ENCODE data around the gene NANOS1.
"Not testable (repeated sequence)": the region's sequence is repeated elsewhere in the genome, so short reads cannot be mapped to it uniquely, and the experiment has no call there.

NANOS1 gene

DNA sequence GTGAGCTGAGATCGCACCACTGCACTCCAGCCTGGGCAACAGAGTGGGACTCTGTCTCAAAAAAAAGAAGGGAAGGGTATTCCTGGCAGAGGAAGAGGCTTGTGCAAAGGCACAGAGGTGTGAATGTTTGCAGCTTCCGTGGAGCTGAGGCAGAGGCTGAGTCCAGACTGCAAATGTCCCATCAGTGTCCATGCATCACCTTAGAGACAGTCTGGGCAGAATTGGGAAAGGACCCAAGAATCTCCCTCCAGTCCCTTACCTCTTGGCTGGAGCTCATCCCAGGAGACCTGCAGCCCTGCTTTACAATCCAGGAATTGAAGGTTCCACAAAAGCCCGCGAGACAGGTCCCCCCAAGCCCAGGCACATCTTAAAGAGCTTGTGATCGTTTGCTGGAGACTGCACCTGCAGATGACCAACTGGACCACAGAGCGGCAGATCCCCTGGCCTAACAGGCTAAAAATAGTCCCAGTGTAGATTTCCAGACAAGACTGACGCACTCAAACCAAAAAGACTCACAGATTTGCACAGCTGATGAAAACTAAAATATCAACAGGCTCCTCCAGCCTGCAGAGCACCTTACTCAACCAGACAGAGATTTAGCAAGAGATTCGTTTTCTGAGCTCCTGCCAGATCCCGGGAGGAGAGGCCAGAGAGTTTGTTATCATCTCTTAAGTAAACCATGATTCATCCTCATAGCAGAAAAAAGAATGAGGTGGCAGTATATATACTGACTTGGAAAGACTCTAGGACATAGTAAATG lies 22.9 kb upstream of the NANOS1 start:
- Histone ChIP-seq H3K9ac (ENCODE audit: low read depth in 1 of 2, low read length in 2 of 2) (no peak overlapping the region), H3K27ac (ENCODE audit: low read depth, low read length) (no peak overlapping the region), H3K4me3 (ENCODE audit: low read depth in 1 of 2, low read length in 2 of 2) (no peak overlapping the region), H3K9me3 (ENCODE audit: control insufficient read depth in 1 of 2, low read length in 2 of 2) (no peaks in the 10 kb centered on the region), H3K36me3 (ENCODE audit: control insufficient read depth in 1 of 2, insufficient read depth in 2 of 2, low read length in 2 of 2) (no peaks in the 10 kb centered on the region), H3K4me1 (ENCODE audit: control insufficient read depth in 1 of 2, insufficient read depth in 2 of 2, low read length in 2 of 2) (no peaks in the 10 kb centered on the region), H3K27me3 (ENCODE audit: control insufficient read depth in 1 of 2, insufficient read depth in 2 of 2, low read length in 2 of 2) (peaks cover 0 to 4% of the 10 kb centered on the region in 2 donors)

DNA sequence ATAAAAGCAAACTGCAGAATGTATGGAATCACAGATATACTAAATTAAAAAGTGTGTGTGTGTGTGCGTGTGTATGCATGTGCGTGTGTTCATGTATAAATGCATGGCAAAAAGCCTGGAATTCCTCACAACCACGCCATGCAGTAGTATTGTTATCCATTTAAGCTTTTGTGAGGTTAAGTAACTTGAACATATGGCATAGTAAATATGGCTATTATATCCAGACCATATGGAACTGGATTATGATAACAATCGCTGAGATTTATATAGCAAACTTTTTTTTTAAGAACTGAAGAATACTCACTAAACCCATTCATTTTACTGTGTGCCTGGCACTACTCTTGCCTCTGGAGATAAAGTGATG lies 22.3 kb upstream of the NANOS1 start:
- Histone ChIP-seq H3K36me3 (ENCODE audit: control insufficient read depth in 1 of 2, insufficient read depth in 2 of 2, low read length in 2 of 2) (no peaks in the 10 kb centered on the region), H3K27me3 (ENCODE audit: control insufficient read depth in 1 of 2, insufficient read depth in 2 of 2, low read length in 2 of 2) (no peaks in the 10 kb centered on the region), H3K4me1 (ENCODE audit: control insufficient read depth in 1 of 2, insufficient read depth in 2 of 2, low read length in 2 of 2) (no peaks in the 10 kb centered on the region), H3K9ac (ENCODE audit: low read depth in 1 of 2, low read length in 2 of 2) (no peak overlapping the region), H3K27ac (ENCODE audit: low read depth, low read length) (no peak overlapping the region), H3K9me3 (ENCODE audit: control insufficient read depth in 1 of 2, low read length in 2 of 2) (no peaks in the 10 kb centered on the region), H3K4me3 (ENCODE audit: low read depth in 1 of 2, low read length in 2 of 2) (no peak overlapping the region)

- Histone ChIP-seq H3K4me3 (ENCODE audit: low read depth in 1 of 2, low read length in 2 of 2) (no peak overlapping the region), H3K9me3 (ENCODE audit: control insufficient read depth in 1 of 2, low read length in 2 of 2) (no peaks in the 10 kb centered on the region), H3K27me3 (ENCODE audit: control insufficient read depth in 1 of 2, insufficient read depth in 2 of 2, low read length in 2 of 2) (no peaks in the 10 kb centered on the region), H3K9ac (ENCODE audit: low read depth in 1 of 2, low read length in 2 of 2) (no peak overlapping the region), H3K27ac (ENCODE audit: low read depth, low read length) (no peak overlapping the region), H3K4me1 (ENCODE audit: control insufficient read depth in 1 of 2, insufficient read depth in 2 of 2, low read length in 2 of 2) (no peaks in the 10 kb centered on the region), H3K36me3 (ENCODE audit: control insufficient read depth in 1 of 2, insufficient read depth in 2 of 2, low read length in 2 of 2) (no peaks in the 10 kb centered on the region)
Observed at GRCh38 chr10:119020627-119020946, 8.9 kb upstream of the NANOS1 start.

- no peak overlapping the region for H3K4me3 ChIP-seq (ENCODE audit: low read depth in 1 of 2, low read length in 2 of 2)
- no peaks in the 10 kb centered on the region for H3K27me3 ChIP-seq (ENCODE audit: control insufficient read depth in 1 of 2, insufficient read depth in 2 of 2, low read length in 2 of 2)
- no peaks in the 10 kb centered on the region for H3K9me3 ChIP-seq (ENCODE audit: control insufficient read depth in 1 of 2, low read length in 2 of 2)
- no peaks in the 10 kb centered on the region for H3K36me3 ChIP-seq (ENCODE audit: control insufficient read depth in 1 of 2, insufficient read depth in 2 of 2, low read length in 2 of 2)
- H3K4me1 ChIP-seq (ENCODE audit: control insufficient read depth in 1 of 2, insufficient read depth in 2 of 2, low read length in 2 of 2), result no peaks in the 10 kb centered on the region
- H3K9ac ChIP-seq (ENCODE audit: low read depth in 1 of 2, low read length in 2 of 2), result no peak overlapping the region
- no peak overlapping the region for H3K27ac ChIP-seq (ENCODE audit: low read depth, low read length)
Observed at GRCh38 chr10:119022846-119023552, 6.5 kb upstream of the NANOS1 start.

DNA sequence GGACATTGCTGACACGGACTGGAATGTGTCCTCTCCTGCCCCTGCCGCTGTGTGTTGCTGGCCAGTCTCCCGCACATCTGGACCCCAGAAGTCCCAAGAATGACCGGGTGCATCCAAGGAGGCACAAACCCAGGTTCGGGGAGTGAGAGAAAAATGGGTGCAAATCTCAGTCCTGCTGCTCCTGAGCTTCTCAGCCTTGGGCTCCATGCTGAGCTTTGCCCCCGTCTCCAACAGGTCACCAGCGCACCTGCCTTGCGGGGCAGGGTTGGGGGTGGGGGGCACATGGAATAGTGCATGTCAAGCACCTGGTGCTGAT lies 6.0 kb upstream of the NANOS1 start:
- Histone ChIP-seq H3K27ac (ENCODE audit: low read depth, low read length) (no peak overlapping the region), H3K4me3 (ENCODE audit: low read depth in 1 of 2, low read length in 2 of 2) (no peak overlapping the region), H3K27me3 (ENCODE audit: control insufficient read depth in 1 of 2, insufficient read depth in 2 of 2, low read length in 2 of 2) (no peaks in the 10 kb centered on the region), H3K9ac (ENCODE audit: low read depth in 1 of 2, low read length in 2 of 2) (no peak overlapping the region), H3K9me3 (ENCODE audit: control insufficient read depth in 1 of 2, low read length in 2 of 2) (no peaks in the 10 kb centered on the region), H3K4me1 (ENCODE audit: control insufficient read depth in 1 of 2, insufficient read depth in 2 of 2, low read length in 2 of 2) (no peaks in the 10 kb centered on the region), H3K36me3 (ENCODE audit: control insufficient read depth in 1 of 2, insufficient read depth in 2 of 2, low read length in 2 of 2) (no peaks in the 10 kb centered on the region)

DNA sequence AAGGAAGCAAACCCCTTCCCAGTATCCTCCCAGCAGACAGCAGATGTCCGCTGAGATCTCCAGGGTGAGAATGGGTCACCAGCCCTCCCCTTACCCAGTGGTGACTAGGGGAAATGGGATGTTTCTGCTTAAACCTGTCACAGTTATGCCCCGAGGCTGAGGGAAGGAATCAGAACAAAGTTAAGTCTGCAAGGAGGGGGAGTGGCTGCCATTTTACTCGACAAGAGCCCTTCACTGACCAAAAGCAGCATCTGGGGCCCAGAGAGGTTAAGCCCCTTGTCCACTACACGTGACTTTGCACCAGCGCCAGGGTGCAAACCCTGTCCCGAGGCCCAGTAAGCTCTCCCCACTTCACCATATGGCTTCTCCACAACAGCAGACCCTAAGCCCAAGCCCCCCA lies 4.6 kb upstream of the NANOS1 start:
- Histone ChIP-seq H3K27ac (ENCODE audit: low read depth, low read length) (no peak overlapping the region), H3K27me3 (ENCODE audit: control insufficient read depth in 1 of 2, insufficient read depth in 2 of 2, low read length in 2 of 2) (peaks cover 0 to 3% of the 10 kb centered on the region in 2 donors), H3K4me3 (ENCODE audit: low read depth in 1 of 2, low read length in 2 of 2) (no peak overlapping the region), H3K9me3 (ENCODE audit: control insufficient read depth in 1 of 2, low read length in 2 of 2) (no peaks in the 10 kb centered on the region), H3K36me3 (ENCODE audit: control insufficient read depth in 1 of 2, insufficient read depth in 2 of 2, low read length in 2 of 2) (no peaks in the 10 kb centered on the region), H3K4me1 (ENCODE audit: control insufficient read depth in 1 of 2, insufficient read depth in 2 of 2, low read length in 2 of 2) (peaks cover 0 to 4% of the 10 kb centered on the region in 2 donors), H3K9ac (ENCODE audit: low read depth in 1 of 2, low read length in 2 of 2) (no peak overlapping the region)

DNA sequence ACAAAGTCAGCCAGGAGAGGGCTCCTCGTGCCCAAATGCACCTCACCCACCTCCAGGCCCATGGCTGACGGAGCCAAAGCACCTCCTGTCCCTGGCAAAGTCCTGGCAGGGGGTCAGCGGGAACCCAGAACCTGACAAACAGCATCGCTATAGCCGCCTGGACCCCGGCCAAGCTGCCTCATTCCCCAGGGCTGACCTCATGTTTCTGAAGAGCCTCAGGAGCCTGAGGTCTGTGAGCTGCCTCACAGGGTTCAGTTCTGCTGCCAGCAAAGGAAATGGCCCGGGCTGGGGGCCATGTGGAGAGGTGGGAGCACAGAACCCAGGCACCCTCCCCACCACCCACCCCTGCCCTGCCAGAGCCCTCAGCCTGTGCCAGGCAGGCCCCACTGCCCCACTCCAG lies 4.2 kb upstream of the NANOS1 start:
- H3K4me3 ChIP-seq (ENCODE audit: low read depth in 1 of 2, low read length in 2 of 2), result no peak overlapping the region
- H3K9ac ChIP-seq (ENCODE audit: low read depth in 1 of 2, low read length in 2 of 2), result no peak overlapping the region
- H3K9me3 ChIP-seq (ENCODE audit: control insufficient read depth in 1 of 2, low read length in 2 of 2), result no peaks in the 10 kb centered on the region
- peaks cover 0 to 3% of the 10 kb centered on the region in 2 donors for H3K27me3 ChIP-seq (ENCODE audit: control insufficient read depth in 1 of 2, insufficient read depth in 2 of 2, low read length in 2 of 2)
- no peaks in the 10 kb centered on the region for H3K36me3 ChIP-seq (ENCODE audit: control insufficient read depth in 1 of 2, insufficient read depth in 2 of 2, low read length in 2 of 2)
- peaks cover 0 to 4% of the 10 kb centered on the region in 2 donors for H3K4me1 ChIP-seq (ENCODE audit: control insufficient read depth in 1 of 2, insufficient read depth in 2 of 2, low read length in 2 of 2)
- no peak overlapping the region for H3K27ac ChIP-seq (ENCODE audit: low read depth, low read length)

- H3K9me3 ChIP-seq (ENCODE audit: control insufficient read depth in 1 of 2, low read length in 2 of 2), result no peaks in the 10 kb centered on the region
- H3K4me1 ChIP-seq (ENCODE audit: control insufficient read depth in 1 of 2, insufficient read depth in 2 of 2, low read length in 2 of 2), result peaks cover 2 to 4% of the 10 kb centered on the region in 2 donors
- H3K4me3 ChIP-seq (ENCODE audit: low read depth in 1 of 2, low read length in 2 of 2), result no peak overlapping the region
- no peak overlapping the region for H3K27ac ChIP-seq (ENCODE audit: low read depth, low read length)
- no peak overlapping the region for H3K9ac ChIP-seq (ENCODE audit: low read depth in 1 of 2, low read length in 2 of 2)
- H3K36me3 ChIP-seq (ENCODE audit: control insufficient read depth in 1 of 2, insufficient read depth in 2 of 2, low read length in 2 of 2), result no peaks in the 10 kb centered on the region
- peaks cover 0 to 3% of the 10 kb centered on the region in 2 donors for H3K27me3 ChIP-seq (ENCODE audit: control insufficient read depth in 1 of 2, insufficient read depth in 2 of 2, low read length in 2 of 2)
Observed at GRCh38 chr10:119025776-119026175, 3.7 kb upstream of the NANOS1 start.

DNA sequence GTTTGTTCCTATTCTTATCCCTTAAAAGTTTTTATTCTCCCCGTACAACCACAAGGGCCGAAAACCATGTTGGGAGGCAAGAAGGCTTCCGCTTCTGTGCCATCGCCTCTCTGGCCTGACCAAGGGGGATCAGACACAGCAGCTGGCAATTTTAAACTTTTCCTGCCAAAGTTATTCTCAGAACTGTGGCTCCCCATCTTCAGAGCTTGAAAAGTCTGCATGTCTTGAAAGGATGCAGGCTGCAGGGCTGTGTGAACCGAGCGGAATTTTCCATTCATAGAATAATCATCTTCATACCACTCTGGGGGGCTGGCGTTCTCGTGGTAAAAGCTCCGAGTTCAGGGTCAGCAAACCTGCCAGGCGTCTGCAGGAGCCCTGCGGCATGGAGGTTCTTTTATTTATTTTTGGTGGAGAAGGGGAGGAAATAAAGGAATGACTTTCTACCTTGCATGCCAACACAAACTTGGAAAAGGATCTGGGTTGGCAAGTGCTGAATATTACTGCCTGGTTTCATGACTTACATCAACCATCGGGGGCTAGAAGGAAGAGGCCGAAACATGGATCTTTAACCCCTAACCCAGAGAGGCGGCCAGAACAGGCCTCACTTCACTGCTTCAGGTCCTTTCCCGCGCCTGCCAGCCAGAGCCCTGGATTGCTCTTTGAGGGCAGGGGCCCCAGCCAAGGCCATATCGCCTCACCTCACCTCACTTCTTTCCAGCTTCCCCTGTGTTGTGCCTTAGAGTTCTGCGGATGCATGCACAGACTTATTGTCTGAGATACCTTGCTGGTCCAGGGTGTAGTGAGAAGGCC lies 3.0 kb upstream of the NANOS1 start:
- H3K9ac ChIP-seq (ENCODE audit: low read depth in 1 of 2, low read length in 2 of 2), result no peak overlapping the region
- no peak overlapping the region for H3K4me3 ChIP-seq (ENCODE audit: low read depth in 1 of 2, low read length in 2 of 2)
- no peaks in the 10 kb centered on the region for H3K36me3 ChIP-seq (ENCODE audit: control insufficient read depth in 1 of 2, insufficient read depth in 2 of 2, low read length in 2 of 2)
- peaks cover 0 to 3% of the 10 kb centered on the region in 2 donors for H3K27me3 ChIP-seq (ENCODE audit: control insufficient read depth in 1 of 2, insufficient read depth in 2 of 2, low read length in 2 of 2)
- H3K4me1 ChIP-seq (ENCODE audit: control insufficient read depth in 1 of 2, insufficient read depth in 2 of 2, low read length in 2 of 2), result peaks cover 4 to 6% of the 10 kb centered on the region in 2 donors
- H3K9me3 ChIP-seq (ENCODE audit: control insufficient read depth in 1 of 2, low read length in 2 of 2), result no peaks in the 10 kb centered on the region
- no peak overlapping the region for H3K27ac ChIP-seq (ENCODE audit: low read depth, low read length)

GRCh38 chr10:119028445-119028899 lies 1.0 kb upstream of the NANOS1 start:
- not testable (repeated sequence) for H3K9me3 ChIP-seq (ENCODE audit: control insufficient read depth in 1 of 2, low read length in 2 of 2); H3K4me1 ChIP-seq (ENCODE audit: control insufficient read depth in 1 of 2, insufficient read depth in 2 of 2, low read length in 2 of 2); H3K27ac ChIP-seq (ENCODE audit: low read depth, low read length); H3K27me3 ChIP-seq (ENCODE audit: control insufficient read depth in 1 of 2, insufficient read depth in 2 of 2, low read length in 2 of 2); H3K36me3 ChIP-seq (ENCODE audit: control insufficient read depth in 1 of 2, insufficient read depth in 2 of 2, low read length in 2 of 2)
- peak overlapping the region in 1 of 2 donors; percentile 25 for H3K9ac ChIP-seq (ENCODE audit: low read depth in 1 of 2, low read length in 2 of 2)
- H3K4me3 ChIP-seq (ENCODE audit: low read depth in 1 of 2, low read length in 2 of 2), result peak overlapping the region; percentile 65 to 68
